SU-DHL-6 (cell line): ENCODE results near the gene SHQ1.

Experiments used
- H2AFZ ChIP-seq: fragments of 200-600 bp; sonication (generic); 2 replicates; pipeline ENCODE4 v1.6.1; 2014; ENCODE audit warnings: low read depth, mild to moderate bottlenecking, moderate library complexity, mixed read lengths, antibody characterized with exemption, low read length; ENCODE audit not compliant: severe bottlenecking
- H3F3A ChIP-seq: fragments of 200-600 bp; shearing (Covaris generic); 2 replicates; pipeline ENCODE4 v1.6.0; 2016; ENCODE audit warnings: antibody characterized with exemption, mild to moderate bottlenecking; ENCODE audit not compliant: insufficient read depth
- H3K27ac ChIP-seq: fragments of 200-600 bp; sonication (generic); 2 replicates; pipeline ENCODE4 v1.5.1; 2016; ENCODE audit warnings: low read depth, mild to moderate bottlenecking, low read length, moderate library complexity, mixed read lengths
- H3K27me3 ChIP-seq: fragments of 200-600 bp; sonication (generic), shearing (Covaris generic); 2 replicates; pipeline ENCODE4 v1.6.0; 2014; ENCODE audit warnings: mild to moderate bottlenecking, low read length
- H3K36me3 ChIP-seq: fragments of 200-600 bp; sonication (generic); 2 replicates; pipeline ENCODE4 v1.6.1; 2014; ENCODE audit warnings: mild to moderate bottlenecking, low read length, mixed read lengths
- H3K4me2 ChIP-seq: fragments of 300-600, 200-600 bp; shearing (Covaris generic), sonication (generic); 2 replicates; pipeline ENCODE4 v1.6.0; 2014; ENCODE audit warnings: low read length, low read depth, mild to moderate bottlenecking; ENCODE audit not compliant: poor library complexity, severe bottlenecking
- H3K4me3 ChIP-seq: fragments of 200-600 bp; sonication (generic); 2 replicates; pipeline ENCODE4 v1.5.1; 2014; ENCODE audit warnings: antibody characterized with exemption, low read length, mild to moderate bottlenecking, mixed read lengths; ENCODE audit not compliant: insufficient read depth, poor library complexity, severe bottlenecking
- H3K79me2 ChIP-seq: fragments of 200-600 bp; sonication (generic); 2 replicates; pipeline ENCODE4 v1.6.1; 2014; ENCODE audit warnings: mild to moderate bottlenecking, low read length, moderate library complexity; ENCODE audit not compliant: insufficient read depth
- H3K9ac ChIP-seq: fragments of 200-600 bp; sonication (generic); 2 replicates; pipeline ENCODE4 v1.7.0; 2014; ENCODE audit warnings: mild to moderate bottlenecking, low read length
- H3K9me2 ChIP-seq: fragments of 200-600 bp; sonication (generic); replicated peaks from 2 replicates; pipeline ENCODE4 v1.6.1; 2014; ENCODE audit warnings: low read length; ENCODE audit not compliant: insufficient read depth
- H3K9me3 ChIP-seq: fragments of 200-600 bp; sonication (generic); 2 replicates; pipeline ENCODE4 v1.6.1; 2014; ENCODE audit warnings: low read length, mixed read lengths; ENCODE audit not compliant: insufficient read depth
- H4K20me1 ChIP-seq: fragments of 200-600 bp; sonication (generic); 2 replicates; pipeline ENCODE4 v1.6.1; 2014; ENCODE audit warnings: low read depth, mild to moderate bottlenecking, antibody characterized with exemption, low read length, moderate library complexity, mixed read lengths
- EZH2phosphoT487 ChIP-seq: fragments of 200-600 bp; sonication (generic), shearing (Covaris generic); conservative IDR thresholded peaks from 2 replicates; pipeline ENCODE4 v1.6.1; 2018; ENCODE audit warnings: mild to moderate bottlenecking, antibody characterized with exemption, low read length, moderate library complexity, mixed read lengths
- TF ChIP-seq, protein P1 (sequence below): fragments of 200-600 bp; sonication (generic); IDR thresholded peaks from one replicate; pipeline ENCODE4 v1.5.1; 2017; ENCODE audit warnings: antibody characterized with exemption, mild to moderate bottlenecking, low read length, moderate library complexity; ENCODE audit not compliant: insufficient read depth, poor library complexity, severe bottlenecking

SHQ1 gene

GRCh38 chr3:72728958-72729467 is 119.2 kb downstream of the SHQ1 start:
- H3K27me3 ChIP-seq = no peaks in the 10 kb centered on the region
- H3K4me3 ChIP-seq = no peak overlapping the region
- H3K9me3 ChIP-seq = no peaks in the 10 kb centered on the region
- H3K79me2 ChIP-seq = no peaks in the 10 kb centered on the region
- H3K9ac ChIP-seq = no peak overlapping the region
- H3K4me2 ChIP-seq = no peak overlapping the region
- no peaks in the 10 kb centered on the region for H3K9me2 ChIP-seq
- TF ChIP-seq EZH2phosphoT487 = no peak
- TF ChIP-seq, protein P1, sequence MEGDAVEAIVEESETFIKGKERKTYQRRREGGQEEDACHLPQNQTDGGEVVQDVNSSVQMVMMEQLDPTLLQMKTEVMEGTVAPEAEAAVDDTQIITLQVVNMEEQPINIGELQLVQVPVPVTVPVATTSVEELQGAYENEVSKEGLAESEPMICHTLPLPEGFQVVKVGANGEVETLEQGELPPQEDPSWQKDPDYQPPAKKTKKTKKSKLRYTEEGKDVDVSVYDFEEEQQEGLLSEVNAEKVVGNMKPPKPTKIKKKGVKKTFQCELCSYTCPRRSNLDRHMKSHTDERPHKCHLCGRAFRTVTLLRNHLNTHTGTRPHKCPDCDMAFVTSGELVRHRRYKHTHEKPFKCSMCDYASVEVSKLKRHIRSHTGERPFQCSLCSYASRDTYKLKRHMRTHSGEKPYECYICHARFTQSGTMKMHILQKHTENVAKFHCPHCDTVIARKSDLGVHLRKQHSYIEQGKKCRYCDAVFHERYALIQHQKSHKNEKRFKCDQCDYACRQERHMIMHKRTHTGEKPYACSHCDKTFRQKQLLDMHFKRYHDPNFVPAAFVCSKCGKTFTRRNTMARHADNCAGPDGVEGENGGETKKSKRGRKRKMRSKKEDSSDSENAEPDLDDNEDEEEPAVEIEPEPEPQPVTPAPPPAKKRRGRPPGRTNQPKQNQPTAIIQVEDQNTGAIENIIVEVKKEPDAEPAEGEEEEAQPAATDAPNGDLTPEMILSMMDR = no peak
- no peaks in the 10 kb centered on the region for H3F3A ChIP-seq
- no peak overlapping the region for H2AFZ ChIP-seq
- H4K20me1 ChIP-seq = no peaks in the 10 kb centered on the region
- no peaks in the 10 kb centered on the region for H3K36me3 ChIP-seq
- H3K27ac ChIP-seq = no peak overlapping the region

GRCh38 chr3:72728329-72728889 is 119.8 kb downstream of the SHQ1 start:
- no peaks in the 10 kb centered on the region for H3K9me2 ChIP-seq
- TF ChIP-seq EZH2phosphoT487 = no peak
- TF ChIP-seq, protein P1 = no peak
- H3F3A ChIP-seq = no peaks in the 10 kb centered on the region
- no peak overlapping the region for H3K9ac ChIP-seq
- H2AFZ ChIP-seq = no peak overlapping the region
- no peaks in the 10 kb centered on the region for H3K79me2 ChIP-seq
- no peaks in the 10 kb centered on the region for H4K20me1 ChIP-seq
- H3K36me3 ChIP-seq = no peaks in the 10 kb centered on the region
- H3K9me3 ChIP-seq = no peaks in the 10 kb centered on the region
- no peak overlapping the region for H3K27ac ChIP-seq
- no peaks in the 10 kb centered on the region for H3K27me3 ChIP-seq
- no peak overlapping the region for H3K4me3 ChIP-seq
- H3K4me2 ChIP-seq = no peak overlapping the region

DNA sequence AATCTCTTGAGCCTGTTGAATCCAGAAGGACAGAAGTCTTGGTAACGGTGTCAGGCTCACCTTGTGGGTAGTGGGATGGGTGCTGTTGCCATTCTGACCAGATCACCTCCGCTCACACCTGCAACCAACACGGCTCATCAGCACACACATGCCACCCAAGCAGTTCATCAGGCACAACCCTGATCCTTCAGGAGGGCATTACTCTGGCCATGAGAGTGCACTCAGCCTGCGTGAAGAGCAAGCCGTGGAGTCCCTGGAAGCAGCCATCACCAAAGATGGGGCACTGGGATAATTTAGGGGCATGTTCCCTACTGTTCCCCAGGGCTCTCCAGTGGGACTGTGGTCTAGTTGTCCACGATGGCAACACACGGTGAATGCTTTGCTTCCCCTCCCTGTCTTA is 120.5 kb downstream of the SHQ1 start:
- Histone ChIP-seq H3K9me2 (no peaks in the 10 kb centered on the region), H3K27ac (no peak overlapping the region), H2AFZ (no peak overlapping the region), H4K20me1 (no peaks in the 10 kb centered on the region), H3K79me2 (no peaks in the 10 kb centered on the region), H3F3A (no peaks in the 10 kb centered on the region), H3K36me3 (no peaks in the 10 kb centered on the region), H3K9ac (no peak overlapping the region), H3K9me3 (no peaks in the 10 kb centered on the region), H3K4me3 (no peak overlapping the region), H3K27me3 (no peaks in the 10 kb centered on the region), H3K4me2 (no peak overlapping the region)
- TF ChIP-seq EZH2phosphoT487 = no peak
- TF ChIP-seq, protein P1 = no peak
